HPDE6-E6E7 (cell line): Measurements from ENCODE around the gene BCAS4.
"Not testable (repeated sequence)": the region's sequence is repeated elsewhere in the genome, so short reads cannot be mapped to it uniquely, and the experiment has no call there.

Source experiments
- DNase-seq: peaks from one replicate; pipeline ENCODE4 v3.0.0; 2011; ENCODE audit warnings: missing footprints; ENCODE audit errors: extremely low spot score

BCAS4 gene

DNA sequence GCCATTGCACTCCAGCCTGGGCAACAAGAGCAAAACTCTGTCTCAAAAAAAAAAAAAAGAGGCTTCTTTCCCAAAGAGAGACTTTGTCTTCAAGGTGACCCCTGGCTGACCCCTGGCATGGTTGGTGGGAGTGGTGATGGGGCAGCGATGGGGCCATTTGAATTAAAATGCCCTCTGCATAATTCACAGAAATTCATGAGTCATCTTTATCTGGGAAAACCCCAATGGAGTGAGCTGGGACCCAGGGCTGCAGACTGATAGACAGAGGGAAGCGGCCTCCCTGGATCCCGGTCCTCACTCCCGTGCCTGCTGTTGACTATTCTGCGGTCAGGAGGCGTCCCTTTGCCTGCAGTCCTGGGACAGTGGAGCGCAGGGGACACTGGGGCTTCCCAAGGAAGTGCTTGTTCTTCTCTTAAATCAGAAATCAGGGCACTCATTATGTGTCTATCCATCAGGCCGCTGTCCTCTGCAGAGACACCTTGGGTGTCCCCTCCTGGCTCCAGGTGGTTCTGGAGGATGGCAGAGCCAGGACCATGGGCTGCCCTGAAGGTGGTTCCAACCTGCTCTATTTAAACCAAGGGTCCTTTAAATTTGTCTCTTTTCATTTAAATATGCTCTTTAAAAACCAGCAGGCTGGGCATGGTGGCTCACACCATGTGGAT, 23.3 kb upstream of the BCAS4 start:
- not testable (repeated sequence) for DNase-seq

GRCh38 chr20:50772420-50773185, 22.3 kb upstream of the BCAS4 start:
- no peak for DNase-seq

DNA sequence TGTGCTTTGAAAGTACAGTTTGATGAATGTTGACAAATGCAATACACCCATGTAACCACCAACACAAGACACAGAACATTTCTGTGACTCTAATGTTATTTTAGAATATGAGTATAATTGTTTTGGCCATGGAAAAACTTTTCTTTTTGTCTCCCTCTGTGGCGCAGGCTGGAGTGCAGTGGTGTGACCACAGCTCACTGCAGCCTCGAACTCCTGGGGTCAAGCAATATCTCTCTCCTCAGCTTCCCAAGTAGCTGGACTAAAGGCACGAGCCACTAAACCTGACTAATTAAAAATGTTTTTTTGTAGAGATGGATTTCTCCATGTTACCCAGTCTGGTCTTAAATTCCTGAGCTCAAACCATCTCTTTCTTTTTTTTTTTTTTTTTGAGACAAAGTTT, 20.3 kb upstream of the BCAS4 start:
- no peak for DNase-seq

GRCh38 chr20:50776122-50776817, 18.6 kb upstream of the BCAS4 start:
- DNase-seq = no peak

- no peak for DNase-seq
These were observed 17.5 kb upstream of the BCAS4 start for GRCh38 chr20:50777373-50777772.

DNA sequence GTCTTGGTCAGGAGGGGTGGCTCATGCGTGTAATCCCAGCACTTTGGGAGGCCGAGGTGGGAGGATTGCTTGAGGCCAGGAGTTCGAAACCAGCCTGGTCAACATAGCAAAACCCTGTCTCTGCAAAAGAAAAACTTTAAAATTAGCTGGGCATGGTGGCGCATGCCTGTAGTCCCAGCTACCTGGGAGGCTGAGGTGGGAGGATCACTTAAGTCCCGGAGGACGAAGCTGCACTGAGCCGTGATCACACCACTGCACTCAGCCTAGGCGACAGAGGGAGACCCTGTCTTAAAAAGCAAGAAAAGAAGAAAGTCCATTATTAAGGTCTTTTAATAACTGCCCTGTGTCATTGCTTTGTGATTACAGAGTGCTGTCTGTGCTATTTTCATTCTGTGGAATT, 15.9 kb upstream of the BCAS4 start:
- DNase-seq = not testable (repeated sequence)

GRCh38 chr20:50783390-50783789, 11.5 kb upstream of the BCAS4 start:
- DNase-seq = no peak

DNA sequence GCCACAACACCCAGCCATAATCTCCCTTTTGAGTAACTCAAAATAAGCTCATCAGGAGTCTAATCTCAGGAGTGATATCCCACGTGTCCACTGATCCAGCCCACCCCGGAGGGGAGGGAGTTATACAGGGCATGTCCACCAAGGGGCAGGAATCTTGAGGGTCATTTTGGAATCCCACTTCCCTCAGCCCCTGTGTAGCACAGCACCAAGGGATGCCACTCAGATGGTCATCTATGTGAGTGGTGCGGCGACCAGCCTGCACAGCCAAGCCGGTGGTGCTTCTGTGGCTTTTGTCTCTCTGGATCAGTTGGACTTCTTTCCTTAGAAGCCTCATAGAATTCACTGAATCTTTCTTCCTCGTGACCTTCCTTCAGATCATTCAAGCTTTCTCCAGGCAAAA, 11.0 kb upstream of the BCAS4 start:
- DNase-seq = no peak

DNA sequence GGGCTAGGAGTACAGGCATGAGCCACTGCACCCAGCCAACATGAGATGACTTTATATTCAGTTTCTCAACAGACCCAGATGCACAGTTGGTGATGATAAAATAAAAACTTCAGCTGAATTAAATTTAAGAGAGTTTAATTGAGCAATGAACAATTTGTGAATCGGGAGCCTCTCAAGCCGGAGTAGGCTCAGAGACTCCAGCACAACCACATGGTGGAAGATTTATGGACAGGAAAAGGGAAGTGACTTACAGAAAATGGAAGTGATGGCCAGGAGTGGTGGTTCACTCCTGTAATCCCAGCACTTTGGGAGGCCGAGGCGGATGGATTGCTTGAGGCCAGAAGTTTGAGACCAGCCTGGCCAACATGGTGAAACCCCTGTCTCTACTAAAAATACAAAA, 10.4 kb upstream of the BCAS4 start:
- no peak for DNase-seq

- no peak for DNase-seq
These were observed 8.2 kb upstream of the BCAS4 start for GRCh38 chr20:50786703-50787102.

DNA sequence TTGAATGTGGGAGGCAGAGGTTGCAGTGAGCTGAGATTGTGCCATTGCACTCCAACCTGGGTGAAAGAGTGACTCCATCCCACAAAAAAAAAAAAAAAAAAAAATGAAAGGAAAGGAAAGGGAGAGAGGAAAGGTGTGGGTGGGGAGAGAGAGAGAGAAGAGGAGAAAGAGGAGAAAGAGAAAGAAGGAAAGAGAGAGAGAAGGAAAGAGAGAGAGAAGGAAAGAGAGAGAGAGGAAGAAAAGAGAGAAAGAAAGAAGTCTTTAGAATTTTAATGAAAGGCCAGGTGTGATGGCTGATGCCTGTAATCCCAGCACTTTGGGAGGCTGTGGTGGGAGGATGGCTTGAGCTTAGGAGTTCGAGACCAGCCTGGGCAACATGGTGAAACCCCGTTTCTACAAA, 7.7 kb upstream of the BCAS4 start:
- DNase-seq = no peak

DNA sequence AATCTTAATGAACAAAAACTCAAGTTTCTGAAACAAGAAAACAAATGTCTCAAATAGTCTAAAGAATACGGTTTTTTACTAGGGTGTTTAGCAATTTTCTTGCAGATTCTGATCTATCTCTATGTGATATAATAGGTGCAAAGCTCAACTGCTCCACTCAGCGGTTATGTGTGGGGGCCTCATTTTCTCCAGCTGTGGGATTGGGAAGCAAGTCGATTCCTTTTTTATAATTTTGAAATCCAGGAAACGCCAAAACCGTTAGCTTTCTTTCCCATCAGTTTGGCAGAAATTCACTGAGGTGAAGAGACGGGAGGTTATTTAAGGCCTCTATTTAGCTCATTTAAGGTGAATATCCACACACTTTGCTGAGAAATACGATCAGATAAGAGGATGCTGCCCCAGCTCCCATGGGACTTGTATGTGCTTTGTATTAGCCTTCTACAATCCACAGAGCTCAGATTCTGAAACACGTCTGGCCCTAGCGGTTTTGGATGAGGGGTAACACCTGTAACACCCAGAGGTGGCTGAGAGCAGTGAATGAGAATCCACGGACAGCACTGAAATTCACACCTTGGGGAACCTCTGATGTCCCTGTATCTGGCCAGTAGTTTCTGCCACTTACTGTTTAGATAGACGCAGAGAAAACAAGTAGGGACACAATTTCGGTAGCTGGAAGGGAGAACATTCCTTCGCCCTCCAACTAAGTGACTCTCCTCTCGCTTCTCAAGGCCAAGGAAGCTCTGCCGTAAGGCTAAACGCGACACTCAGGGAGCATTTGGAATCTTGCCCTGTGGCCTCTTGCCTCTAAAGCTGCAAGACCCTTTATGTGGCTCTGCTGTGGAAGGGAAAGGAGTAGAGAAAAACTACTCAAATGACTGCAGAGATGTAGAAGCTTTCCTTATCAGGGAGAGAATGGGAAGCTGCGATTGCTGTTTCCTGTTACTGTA, 6.5 kb upstream of the BCAS4 start:
- DNase-seq = peak; percentile 92

DNA sequence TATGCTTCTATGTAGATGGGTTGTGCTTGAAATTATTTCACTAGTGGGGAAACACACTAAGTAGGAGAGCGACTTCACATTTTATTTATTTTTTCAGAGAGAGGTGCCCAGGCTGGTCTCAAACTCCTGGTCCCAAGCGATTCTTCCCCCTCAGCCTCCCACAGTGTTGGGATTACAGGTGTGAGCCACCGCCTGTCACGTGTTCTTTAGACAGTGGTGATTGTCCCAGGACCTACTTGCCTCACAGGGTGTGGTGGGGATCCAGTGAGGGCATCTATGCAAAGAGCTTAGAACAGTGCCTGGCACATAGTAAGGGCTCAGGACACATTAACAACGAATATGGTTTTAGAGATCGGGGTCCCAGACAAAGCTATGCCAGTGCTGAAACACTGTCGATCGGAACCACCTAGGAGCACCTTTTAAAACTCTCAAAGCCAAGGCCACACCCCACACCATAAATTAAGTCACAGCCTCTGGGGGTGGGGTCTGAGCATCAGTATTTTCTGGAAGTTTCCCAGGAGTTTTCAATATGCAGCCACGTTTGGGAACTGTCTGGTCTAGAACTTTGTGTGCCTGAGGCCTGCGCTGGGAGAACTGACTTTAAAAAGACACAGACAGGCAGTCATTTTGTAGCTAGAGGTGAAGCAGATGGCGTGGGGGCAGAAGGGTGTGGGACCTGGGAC, 4.8 kb upstream of the BCAS4 start:
- no peak for DNase-seq

DNA sequence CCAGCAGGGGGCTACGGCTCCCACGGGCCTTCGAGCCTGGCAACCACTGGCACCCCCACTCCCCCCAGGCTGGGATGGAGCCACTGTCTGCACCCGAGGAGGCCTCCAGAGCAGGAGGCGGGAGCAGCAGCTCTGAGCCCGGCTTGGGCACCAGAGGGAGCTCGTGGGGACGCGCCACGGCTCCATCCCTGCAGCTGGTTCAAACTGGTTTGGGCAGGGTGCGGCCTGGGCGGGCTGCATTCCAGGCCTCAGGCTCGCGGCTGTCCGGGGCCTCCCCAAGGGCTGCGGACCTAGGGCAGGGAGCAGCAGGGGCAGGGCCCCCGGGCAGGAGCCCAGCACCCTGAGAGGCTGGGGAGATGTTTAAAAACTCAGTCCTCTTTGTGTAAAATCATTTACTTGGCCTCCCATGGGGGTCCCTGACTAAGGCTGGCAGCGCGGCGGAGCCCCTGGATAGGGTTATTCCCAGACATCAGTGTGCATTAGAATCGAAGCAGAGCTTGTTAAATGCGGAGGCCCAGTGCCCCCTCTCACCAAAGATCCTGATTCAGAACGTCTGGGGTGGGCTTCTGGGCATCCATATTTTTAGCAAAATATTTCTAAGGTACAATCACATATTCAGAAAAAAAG, 4.1 kb upstream of the BCAS4 start:
- peak; percentile 99 for DNase-seq

DNA sequence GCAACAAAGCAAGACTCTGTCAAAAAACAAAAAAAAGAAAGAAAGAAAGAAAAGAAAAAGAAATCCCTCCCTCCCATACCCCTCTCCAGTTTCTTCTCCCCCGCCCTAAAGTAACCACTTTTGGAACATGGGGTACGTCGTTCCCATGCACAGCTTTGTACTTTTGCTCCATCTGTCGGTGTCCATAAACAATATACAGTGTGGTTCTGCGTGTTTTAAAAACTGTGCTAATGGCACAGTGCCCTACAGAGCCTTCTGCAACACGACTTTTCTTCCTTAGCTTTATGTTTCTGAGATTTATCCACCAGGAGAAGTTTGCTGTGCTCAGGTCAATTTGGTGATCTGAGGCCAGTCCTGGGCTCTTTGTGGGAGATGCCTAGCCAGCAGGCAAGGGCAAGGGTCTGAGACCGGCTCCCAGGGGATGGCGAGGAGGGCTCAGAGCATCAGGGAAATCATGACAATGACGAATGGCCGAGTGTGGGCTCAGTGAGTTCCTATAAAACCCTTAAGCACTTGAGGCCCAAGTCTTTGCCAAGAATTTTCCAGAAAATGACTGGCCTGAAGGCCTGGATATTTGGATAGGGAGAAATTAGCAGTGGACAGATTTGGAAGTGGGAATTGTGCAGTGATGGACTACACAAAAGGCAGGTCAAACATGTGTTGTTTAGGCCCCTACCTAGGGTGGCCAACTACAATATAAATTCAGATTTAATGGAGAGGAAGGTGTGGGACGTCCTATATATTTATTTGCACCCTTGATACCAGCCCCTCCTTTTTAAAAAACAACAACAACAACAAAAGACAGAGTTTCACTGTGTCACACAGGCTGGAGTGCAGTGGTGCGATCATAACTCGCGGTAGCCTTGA, 1.9 kb upstream of the BCAS4 start:
- DNase-seq = no peak

- DNase-seq = not testable (repeated sequence)
These were observed 1.3 kb upstream of the BCAS4 start for GRCh38 chr20:50793575-50794016.

GRCh38 chr20:50794181-50794845, 548 bp upstream of the BCAS4 start:
- no peak for DNase-seq

- DNase-seq = no peak
These were observed 2.3 kb downstream of the BCAS4 start for GRCh38 chr20:50797142-50797541.

GRCh38 chr20:50798650-50799049, 3.8 kb downstream of the BCAS4 start:
- DNase-seq = no peak
